GM23338 (cell line): ENCODE results near the gene GVQW3.

Experiments used
- CREB1 ChIP-seq: fragments of 250-450 bp; sonication (Bioruptor Pico); IDR thresholded peaks from 2 replicates; pipeline ENCODE4 v1.5.0; 2020; ENCODE audit warnings: low read depth, mild to moderate bottlenecking, moderate library complexity
- CTCF ChIP-seq, 2 experiments: fragments of 200-600 bp in 1 of 2; sonication (generic) in 1 of 2; conservative IDR thresholded peaks; 2 replicates each; pipeline versions ENCODE4 v1.5.1 to v1.6.1; 2016 to 2017; ENCODE audit warnings: antibody characterized with exemption in 2 of 2, low read depth in 2 of 2, mild to moderate bottlenecking in 2 of 2, moderate library complexity in 1 of 2
- EZH2 ChIP-seq: fragments of 200-600 bp; sonication (generic); IDR thresholded peaks from one replicate; pipeline ENCODE4 v1.8.0; 2017; ENCODE audit warnings: antibody characterized with exemption, mild to moderate bottlenecking, low read depth; ENCODE audit not compliant: unreplicated experiment
- EZH2phosphoT487 ChIP-seq: fragments of 200-600 bp; sonication (generic); IDR thresholded peaks from one replicate; pipeline ENCODE4 v1.8.1; 2018; ENCODE audit warnings: antibody characterized with exemption; ENCODE audit not compliant: unreplicated experiment
- JUNB ChIP-seq: IDR thresholded peaks from one replicate; pipeline ENCODE4 v1.6.1; 2016; ENCODE audit warnings: antibody characterized with exemption; ENCODE audit not compliant: unreplicated experiment
- POLR2AphosphoS5 ChIP-seq: IDR thresholded peaks from 2 replicates; pipeline ENCODE4 v1.6.1; 2016; ENCODE audit warnings: antibody characterized with exemption, low read depth
- REST ChIP-seq: IDR thresholded peaks from one replicate; pipeline ENCODE4 v1.6.1; 2018; ENCODE audit warnings: antibody characterized with exemption; ENCODE audit not compliant: unreplicated experiment
- STAT1 ChIP-seq: IDR thresholded peaks from one replicate; pipeline ENCODE4 v1.6.1; 2016; ENCODE audit warnings: antibody characterized with exemption; ENCODE audit not compliant: unreplicated experiment
- ZNF331 ChIP-seq: fragments of 250-450 bp; sonication (Bioruptor Pico); IDR thresholded peaks from 2 replicates; pipeline ENCODE4 v1.5.0; 2020; ENCODE audit warnings: low read depth, mild to moderate bottlenecking, moderate library complexity
- TF ChIP-seq, protein P1 (sequence below): IDR thresholded peaks from 2 replicates; pipeline ENCODE4 v1.6.1; 2016; ENCODE audit warnings: antibody characterized with exemption

DNA sequence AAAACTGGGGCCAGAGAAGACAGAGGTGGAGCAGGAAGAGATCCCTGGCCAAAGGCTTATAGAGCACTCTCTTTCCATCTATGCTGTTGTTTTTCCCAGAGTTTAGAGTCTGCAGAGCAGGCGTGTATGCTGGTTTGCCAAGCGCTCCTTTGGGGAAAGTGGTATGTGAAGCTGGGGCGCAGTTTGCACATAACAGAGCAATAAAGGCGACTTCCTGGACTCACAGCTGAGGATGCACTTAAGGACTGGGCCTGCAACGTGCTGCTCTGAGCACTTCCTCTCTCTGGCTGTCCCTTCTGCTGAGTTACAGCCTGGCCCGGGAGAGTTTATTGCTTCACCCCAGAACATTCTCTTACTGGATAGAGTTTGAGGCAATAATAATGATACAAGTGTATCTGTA, 41.9 kb upstream of the GVQW3 start:
- no peak for TF ChIP-seq CTCF (conservative IDR thresholded peaks at IDR 0.05; ENCODE audit: low read depth in 2 of 2)
- TF ChIP-seq STAT1, result no peak
- no peak for TF ChIP-seq EZH2
- TF ChIP-seq REST, result no peak
- TF ChIP-seq POLR2AphosphoS5, result no peak
- TF ChIP-seq, protein P1, sequence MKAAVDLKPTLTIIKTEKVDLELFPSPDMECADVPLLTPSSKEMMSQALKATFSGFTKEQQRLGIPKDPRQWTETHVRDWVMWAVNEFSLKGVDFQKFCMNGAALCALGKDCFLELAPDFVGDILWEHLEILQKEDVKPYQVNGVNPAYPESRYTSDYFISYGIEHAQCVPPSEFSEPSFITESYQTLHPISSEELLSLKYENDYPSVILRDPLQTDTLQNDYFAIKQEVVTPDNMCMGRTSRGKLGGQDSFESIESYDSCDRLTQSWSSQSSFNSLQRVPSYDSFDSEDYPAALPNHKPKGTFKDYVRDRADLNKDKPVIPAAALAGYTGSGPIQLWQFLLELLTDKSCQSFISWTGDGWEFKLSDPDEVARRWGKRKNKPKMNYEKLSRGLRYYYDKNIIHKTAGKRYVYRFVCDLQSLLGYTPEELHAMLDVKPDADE, result no peak
- TF ChIP-seq ZNF331 (CRISPR knock-in tag), result no peak
- TF ChIP-seq EZH2phosphoT487, result no peak
- TF ChIP-seq CREB1 (CRISPR knock-in tag), result no peak
- TF ChIP-seq JUNB, result no peak
